Ascending aorta (tissue), 2 donors: ENCODE measurements around the gene C7orf33. TPM values are rescaled to one million over a fixed set of nuclear protein-coding genes. Genes with fewer than 3 reads are reported as not detected.

Experiments
- DNase-seq, 2 donors: peaks; one replicate each; pipeline ENCODE4 v3.0.0-alpha.2; 2019; ENCODE audit warnings: low spot score in 2 of 2
- H3K27ac ChIP-seq, 2 donors: fragments of 200-600 bp; sonication (generic); one replicate each; pipeline ENCODE4 v1.5.1; 2016 to 2017; ENCODE audit warnings: mild to moderate bottlenecking in 1 of 2
- H3K27me3 ChIP-seq: fragments of 200-600 bp; sonication (generic); one replicate; pipeline ENCODE4 v1.5.1; 2017
- H3K36me3 ChIP-seq, 2 donors: fragments of 200-600 bp; sonication (generic); one replicate each; pipeline ENCODE4 v1.5.1; 2016
- H3K4me1 ChIP-seq, 2 donors: fragments of 200-600 bp; sonication (generic); one replicate each; pipeline ENCODE4 v1.5.1; 2016 to 2017; ENCODE audit warnings: mild to moderate bottlenecking in 1 of 2
- H3K4me3 ChIP-seq, 2 donors: fragments of 200-600 bp; sonication (generic); one replicate each; pipeline ENCODE4 v1.5.1; 2016 to 2017; ENCODE audit warnings: mild to moderate bottlenecking in 1 of 2
- H3K9me3 ChIP-seq, 2 donors: fragments of 200-600 bp; sonication (generic); one replicate each; pipeline ENCODE4 v1.5.1; 2016
- intact Hi-C: fragments of 100-400 bp; cut with DNase I; formaldehyde crosslinking; loops from one replicate; pipeline ENCODE4 v1.15.1; 2023
- total RNA-seq: library from RNA; depleted of rRNA; stranded (reverse); fragments of >200 nt; gene quantifications from one replicate; pipeline ENCODE4 v1.1.0, GENCODE V29; 2016
- TF ChIP-seq, protein P1 (sequence below), 3 experiments: fragments of 200-600 bp in 2 of 3; fragments of 450-650 bp in 1 of 3; sonication (generic) in 2 of 3; IDR thresholded peaks; one replicate each; pipeline ENCODE4 v1.5.1; 2016 to 2019; ENCODE audit warnings: antibody characterized with exemption in 3 of 3, mild to moderate bottlenecking in 1 of 3, moderate library complexity in 1 of 3

The C7orf33 gene
- total RNA-seq, 1 donor from 2014 or later: not detected

GRCh38 chr7:148609045-148609725 lies 18.6 kb downstream of the C7orf33 start:
- TF ChIP-seq, protein P1, sequence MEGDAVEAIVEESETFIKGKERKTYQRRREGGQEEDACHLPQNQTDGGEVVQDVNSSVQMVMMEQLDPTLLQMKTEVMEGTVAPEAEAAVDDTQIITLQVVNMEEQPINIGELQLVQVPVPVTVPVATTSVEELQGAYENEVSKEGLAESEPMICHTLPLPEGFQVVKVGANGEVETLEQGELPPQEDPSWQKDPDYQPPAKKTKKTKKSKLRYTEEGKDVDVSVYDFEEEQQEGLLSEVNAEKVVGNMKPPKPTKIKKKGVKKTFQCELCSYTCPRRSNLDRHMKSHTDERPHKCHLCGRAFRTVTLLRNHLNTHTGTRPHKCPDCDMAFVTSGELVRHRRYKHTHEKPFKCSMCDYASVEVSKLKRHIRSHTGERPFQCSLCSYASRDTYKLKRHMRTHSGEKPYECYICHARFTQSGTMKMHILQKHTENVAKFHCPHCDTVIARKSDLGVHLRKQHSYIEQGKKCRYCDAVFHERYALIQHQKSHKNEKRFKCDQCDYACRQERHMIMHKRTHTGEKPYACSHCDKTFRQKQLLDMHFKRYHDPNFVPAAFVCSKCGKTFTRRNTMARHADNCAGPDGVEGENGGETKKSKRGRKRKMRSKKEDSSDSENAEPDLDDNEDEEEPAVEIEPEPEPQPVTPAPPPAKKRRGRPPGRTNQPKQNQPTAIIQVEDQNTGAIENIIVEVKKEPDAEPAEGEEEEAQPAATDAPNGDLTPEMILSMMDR (IDR thresholded peaks at IDR 0.05): no peak
- DNase-seq: no peak
- Histone ChIP-seq H3K9me3 (no peaks in the 10 kb centered on the region), H3K36me3 (no peaks in the 10 kb centered on the region), H3K27me3 (no peaks in the 10 kb centered on the region), H3K27ac (peak overlapping the region in 1 of 2 donors; percentile 27), H3K4me3 (no peak overlapping the region), H3K4me1 (no peaks in the 10 kb centered on the region)
- intact Hi-C loops: no loop called here

GRCh38 chr7:148611692-148612091 lies 21.1 kb downstream of the C7orf33 start:
- Histone ChIP-seq H3K4me1 (no peaks in the 10 kb centered on the region), H3K9me3 (no peaks in the 10 kb centered on the region), H3K27ac (no peak overlapping the region), H3K27me3 (no peaks in the 10 kb centered on the region), H3K36me3 (no peaks in the 10 kb centered on the region), H3K4me3 (no peak overlapping the region)
- no peak for DNase-seq
- intact Hi-C loops: no loop called here
- TF ChIP-seq, protein P1 (IDR thresholded peaks at IDR 0.05): no peak

DNA sequence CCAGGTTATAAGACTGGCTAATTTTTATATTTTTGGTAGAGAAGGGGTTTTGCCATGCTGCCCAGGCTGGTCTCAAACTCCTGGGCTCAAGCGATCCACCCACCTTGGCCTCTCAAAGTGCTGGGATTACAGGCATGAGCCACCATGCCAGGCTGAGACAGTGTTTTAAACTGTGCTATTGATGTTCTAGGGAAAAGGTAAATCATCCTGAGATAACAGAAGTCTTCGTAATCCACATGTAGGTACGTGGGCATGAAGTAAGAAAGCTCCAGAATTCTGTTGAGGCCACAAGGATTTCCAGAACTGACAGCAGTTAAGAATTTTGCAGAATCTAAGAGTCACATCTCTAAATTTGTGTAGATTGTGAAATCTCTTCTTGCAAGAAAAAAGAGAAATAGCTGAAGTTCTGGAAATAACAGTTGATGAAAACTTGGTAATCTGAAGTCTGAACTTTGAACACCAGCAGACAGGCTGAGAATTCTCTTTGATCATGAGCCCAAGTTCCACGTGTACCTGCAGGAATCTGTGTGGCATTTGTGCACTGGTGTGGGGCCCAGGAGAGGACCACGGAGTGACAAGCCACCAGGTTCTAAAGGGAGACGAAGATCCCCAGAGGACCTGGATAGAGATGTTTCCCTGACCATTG lies 24.6 kb downstream of the C7orf33 start:
- TF ChIP-seq, protein P1 (IDR thresholded peaks at IDR 0.05): no peak
- Histone ChIP-seq H3K4me3 (no peak overlapping the region), H3K9me3 (no peaks in the 10 kb centered on the region), H3K4me1 (no peaks in the 10 kb centered on the region), H3K27me3 (no peaks in the 10 kb centered on the region), H3K27ac (no peak overlapping the region), H3K36me3 (no peaks in the 10 kb centered on the region)
- no peak for DNase-seq
- intact Hi-C loops: no loop called here

DNA sequence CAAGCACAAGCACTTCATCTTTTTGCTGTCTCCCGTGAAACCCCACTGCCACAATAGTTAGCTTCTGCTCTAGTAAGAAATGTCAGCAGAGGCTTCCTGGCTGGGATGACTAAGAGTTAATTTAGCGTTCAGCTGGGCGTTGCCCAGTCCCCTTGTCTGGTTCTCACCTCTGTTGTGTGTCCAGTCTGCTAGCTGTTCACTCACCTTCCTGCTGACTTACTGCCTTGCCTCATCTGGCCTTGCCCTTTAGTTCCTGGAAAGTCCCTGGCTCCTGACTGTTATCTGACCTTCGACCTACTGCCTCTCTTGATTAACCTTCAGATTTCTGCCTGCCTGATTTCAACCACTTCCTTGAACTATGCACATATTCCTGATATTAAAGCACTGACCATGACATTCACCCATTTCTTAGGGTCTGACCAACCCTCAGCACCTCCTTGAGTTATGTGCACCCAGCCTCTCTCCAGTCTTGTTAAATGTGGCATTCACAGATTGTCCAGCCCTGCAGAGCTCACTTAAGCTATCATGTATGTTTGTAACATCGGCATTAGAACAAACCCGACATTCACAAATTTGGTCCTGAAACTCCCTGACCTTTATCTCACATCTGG lies 30.3 kb downstream of the C7orf33 start:
- TF ChIP-seq, protein P1 (IDR thresholded peaks at IDR 0.05): no peak
- H3K27ac ChIP-seq: no peak overlapping the region
- H3K27me3 ChIP-seq: no peaks in the 10 kb centered on the region
- no peaks in the 10 kb centered on the region for H3K4me1 ChIP-seq
- intact Hi-C loops: no loop called here
- DNase-seq: no peak
- H3K9me3 ChIP-seq: no peaks in the 10 kb centered on the region
- H3K36me3 ChIP-seq: no peaks in the 10 kb centered on the region
- no peak overlapping the region for H3K4me3 ChIP-seq

- TF ChIP-seq, protein P1 (IDR thresholded peaks at IDR 0.05): no peak
- intact Hi-C loops: no loop called here
Measured at GRCh38 chr7:148621563-148621962, 31.0 kb downstream of the C7orf33 start.

More at GRCh38 chr7:148621563-148621962, 31.0 kb downstream of the C7orf33 start:
- no peaks in the 10 kb centered on the region for H3K4me1 ChIP-seq
- H3K27me3 ChIP-seq: no peaks in the 10 kb centered on the region
- no peaks in the 10 kb centered on the region for H3K36me3 ChIP-seq
- no peak overlapping the region for H3K27ac ChIP-seq
- no peak overlapping the region for H3K4me3 ChIP-seq
- DNase-seq: no peak
- H3K9me3 ChIP-seq: no peaks in the 10 kb centered on the region
